Umbilical cord (tissue), 2 donors: Measurements from ENCODE around the gene OSBPL10. TPM values are rescaled to one million over a fixed set of nuclear protein-coding genes. Genes with fewer than 3 reads are reported as not detected.
A peak's percentile ranks its signal among the peaks of the same experiment; 100 is the strongest.

Source experiments
- DNase-seq: peaks from one replicate; pipeline ENCODE4 v3.0.0-alpha.2; 2015; ENCODE audit warnings: low spot score
- total RNA-seq: library from RNA; depleted of rRNA; stranded (reverse); fragments of >200 nt; gene quantifications from one replicate; pipeline ENCODE4 v1.2.3, GENCODE V29; 2014; ENCODE audit warnings: low replicate concordance; ENCODE audit not compliant: insufficient read depth

Gene OSBPL10
- total RNA-seq, 1 donor from 2014 or later: 25.0 TPM

DNA sequence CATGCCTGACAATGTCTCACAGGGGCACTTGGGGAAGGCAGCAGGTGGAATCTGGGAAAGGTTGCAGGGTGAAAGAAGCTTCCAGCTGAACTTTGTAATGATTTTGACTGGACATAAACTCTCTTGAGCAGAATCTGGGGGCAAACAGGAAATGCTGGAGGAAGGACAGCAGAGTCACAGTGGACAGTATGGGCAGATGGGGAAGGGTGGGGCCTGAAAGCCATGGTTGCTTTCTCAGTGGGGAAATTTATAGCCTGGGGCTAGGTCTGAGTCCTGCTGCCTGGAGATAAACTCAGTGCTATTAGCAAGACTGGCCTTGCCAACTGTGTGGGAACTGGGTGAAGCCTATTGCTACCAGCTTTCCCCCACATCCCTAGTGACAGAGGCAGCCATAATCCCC is 203.2 kb downstream of the OSBPL10 start:
- DNase-seq: no peak

DNA sequence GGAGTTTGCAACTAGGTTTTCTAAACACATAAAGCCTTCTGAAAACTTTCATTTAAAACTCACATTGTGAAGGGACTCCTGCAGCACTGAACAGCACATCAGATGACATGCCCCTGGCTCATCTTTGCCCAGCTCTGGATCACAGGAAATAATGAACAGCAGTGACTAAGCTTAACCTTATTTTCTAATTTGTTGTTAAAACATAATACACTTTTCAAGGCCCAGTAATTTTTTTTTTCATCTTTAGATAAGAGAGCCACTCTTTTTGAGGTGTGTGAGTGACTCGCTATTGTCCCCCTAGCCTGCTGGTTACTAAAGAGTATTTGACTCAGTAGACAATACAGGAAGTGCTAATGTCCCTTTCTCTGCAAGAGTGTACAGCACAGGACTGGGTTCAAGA is 204.0 kb downstream of the OSBPL10 start:
- DNase-seq: no peak

DNA sequence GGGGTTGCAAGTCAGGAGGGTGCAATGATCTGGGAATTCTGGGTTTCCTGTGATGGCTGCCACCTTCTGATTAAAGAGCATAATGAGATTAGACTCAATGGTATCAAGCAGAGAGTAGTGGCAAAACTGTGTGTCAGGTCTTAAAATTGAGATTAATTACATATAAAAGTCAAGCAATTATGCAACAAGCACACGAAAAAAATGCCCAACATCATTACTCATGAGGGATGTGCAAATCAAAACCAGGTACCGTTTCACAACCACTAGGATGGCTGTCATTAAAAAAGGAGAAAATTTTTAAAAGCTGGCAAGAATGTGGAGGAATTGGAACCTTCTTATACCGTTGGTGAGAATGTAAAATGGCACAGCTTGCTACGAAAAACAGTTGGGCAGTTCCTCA is 205.0 kb downstream of the OSBPL10 start:
- no peak for DNase-seq

DNA sequence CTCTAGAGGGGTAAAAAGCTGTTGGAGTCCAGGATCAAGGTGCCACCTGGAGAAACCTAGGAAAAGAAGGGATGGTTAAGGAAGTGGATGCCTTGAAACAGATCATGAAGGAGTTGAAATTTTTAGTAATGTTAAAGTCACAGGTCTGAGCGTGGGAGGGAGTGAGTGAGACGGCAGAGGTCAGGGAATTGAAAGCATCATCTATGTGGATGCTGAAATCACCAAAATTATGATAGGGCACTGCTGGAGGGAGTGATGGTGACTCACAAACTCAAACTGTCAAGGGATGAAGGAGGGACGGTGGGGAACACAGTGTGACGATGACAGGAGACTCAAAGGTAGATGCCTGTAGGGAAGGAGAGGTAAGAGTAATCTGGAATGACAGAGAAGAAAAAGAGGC is 205.7 kb downstream of the OSBPL10 start:
- DNase-seq: no peak

DNA sequence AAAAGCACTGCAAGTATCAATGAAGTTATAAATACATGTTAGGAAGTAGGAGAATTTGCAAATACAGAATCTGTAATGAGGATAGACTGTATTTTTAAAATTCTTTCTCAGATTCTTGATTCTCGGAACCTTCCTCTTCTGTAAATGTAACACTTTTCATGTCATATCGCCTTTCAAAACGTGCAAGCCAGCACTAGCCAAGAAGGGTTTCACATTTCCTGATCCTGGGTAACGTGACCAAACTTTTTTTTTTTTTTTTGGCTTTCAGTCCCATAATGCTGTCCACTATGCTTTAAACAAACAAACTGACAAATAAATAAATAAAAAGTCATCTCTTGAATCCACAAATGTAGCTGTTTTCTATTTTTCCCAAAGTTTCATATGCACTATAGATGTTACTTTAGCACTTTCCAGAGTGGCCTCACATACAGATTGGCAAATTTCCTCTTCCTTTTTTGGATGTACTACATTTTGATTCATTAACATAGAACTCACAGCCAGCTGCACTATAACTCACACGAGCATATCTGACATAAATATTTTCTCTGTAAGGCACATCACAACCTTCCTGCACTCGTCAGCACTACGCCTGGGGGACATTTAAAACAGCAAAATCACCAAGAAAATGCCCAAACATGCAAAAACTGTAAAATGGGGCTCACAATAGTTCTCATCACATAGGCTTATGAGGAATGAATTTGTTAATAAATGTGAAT is 208.1 kb downstream of the OSBPL10 start:
- DNase-seq: no peak

GRCh38 chr3:31772272-31772671 is 208.8 kb downstream of the OSBPL10 start:
- DNase-seq: no peak

GRCh38 chr3:31770822-31771326 is 210.2 kb downstream of the OSBPL10 start:
- DNase-seq: no peak

DNA sequence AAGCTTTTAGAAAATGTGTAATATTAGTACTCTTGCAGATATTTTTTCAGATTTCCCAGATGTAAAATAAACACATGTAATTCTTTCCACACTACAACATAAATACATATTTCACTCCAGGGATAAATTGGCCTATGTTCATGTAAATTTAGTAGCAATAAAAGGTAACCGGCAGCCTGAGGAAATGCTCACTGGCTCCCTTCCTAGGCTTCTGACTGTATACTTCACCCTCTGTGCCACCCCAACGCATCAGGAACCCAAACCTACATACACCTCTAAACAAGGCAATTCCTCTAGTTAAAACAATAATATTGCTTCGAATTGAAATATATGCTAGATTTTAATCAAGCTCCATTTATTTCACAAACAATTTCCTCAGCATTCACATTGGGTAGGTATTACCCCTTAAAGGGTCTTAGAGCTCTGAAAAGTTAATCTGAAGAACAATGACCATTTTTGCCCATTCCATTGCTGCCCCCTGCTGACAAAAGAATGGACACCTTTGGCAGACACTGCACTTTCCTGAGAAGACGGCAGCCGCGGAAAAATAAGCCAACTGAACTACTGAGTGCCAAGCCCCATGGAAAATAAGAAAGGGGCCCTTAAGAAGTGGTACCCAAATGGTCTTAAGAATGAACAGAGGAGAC is 212.5 kb downstream of the OSBPL10 start:
- peak; percentile 60 for DNase-seq

- no peak for DNase-seq
Observed at GRCh38 chr3:31767920-31768319, 213.1 kb downstream of the OSBPL10 start.

DNA sequence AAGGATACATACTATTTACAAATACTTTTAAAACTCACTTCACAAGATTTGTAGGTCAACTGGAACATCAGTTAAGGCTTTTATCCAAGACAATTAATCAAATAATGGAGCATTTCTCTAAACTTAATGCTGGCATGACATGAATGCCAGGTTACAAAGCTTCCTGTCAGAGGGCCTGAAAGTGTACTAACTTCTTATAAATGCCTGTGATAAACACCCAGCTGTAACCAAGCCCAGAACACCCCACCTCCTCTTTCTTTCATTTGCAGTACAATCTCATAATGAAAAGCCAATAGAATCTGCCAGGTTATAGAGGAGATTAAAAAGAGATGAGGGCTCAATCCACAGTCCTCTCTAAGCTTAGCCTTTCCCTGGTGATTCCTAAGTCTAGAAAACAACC is 214.4 kb downstream of the OSBPL10 start:
- DNase-seq: peak; percentile 41

DNA sequence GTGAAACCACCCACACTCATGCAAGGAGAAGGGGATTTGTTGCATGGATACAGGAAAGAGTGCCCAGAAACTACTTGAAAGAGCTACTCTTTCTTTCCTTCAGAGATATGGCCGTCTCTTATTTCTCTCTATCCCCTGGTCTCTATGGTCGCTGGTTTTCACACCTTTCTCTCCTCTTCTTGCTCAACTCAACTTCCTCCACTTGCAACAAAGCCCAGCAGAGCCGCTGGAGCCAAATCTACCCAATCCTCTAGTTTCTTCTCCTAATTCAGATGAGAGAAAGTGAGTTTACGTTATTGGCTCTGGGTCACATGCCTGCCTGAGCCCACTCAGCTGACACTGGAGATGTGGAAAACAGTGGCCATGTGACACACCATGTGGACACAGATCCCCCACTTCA is 215.2 kb downstream of the OSBPL10 start:
- DNase-seq: no peak

- DNase-seq: no peak
Observed at GRCh38 chr3:31763731-31764130, 217.3 kb downstream of the OSBPL10 start.

DNA sequence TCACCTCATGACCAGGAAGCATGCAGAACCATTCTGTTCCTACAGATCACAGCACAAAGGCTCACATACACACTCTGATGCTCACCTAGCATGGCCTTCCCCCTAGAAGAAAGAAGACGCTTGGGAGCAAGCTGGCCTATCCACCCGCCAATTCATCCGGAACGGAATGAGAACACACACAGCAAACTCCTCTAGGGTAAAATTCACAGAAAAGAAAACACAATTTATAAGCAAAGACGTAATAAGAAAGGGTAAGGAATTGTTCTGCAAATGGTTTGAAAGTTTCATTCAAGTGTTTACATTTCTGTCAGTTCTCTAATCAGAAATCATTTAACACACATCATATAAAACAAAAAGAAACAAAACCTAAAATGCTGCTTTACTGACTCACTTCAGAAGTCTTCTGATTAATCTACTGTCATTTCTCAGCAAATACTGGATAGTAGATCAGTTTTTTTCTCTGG is 218.1 kb downstream of the OSBPL10 start:
- no peak for DNase-seq

GRCh38 chr3:31762097-31762764 is 218.8 kb downstream of the OSBPL10 start:
- no peak for DNase-seq

DNA sequence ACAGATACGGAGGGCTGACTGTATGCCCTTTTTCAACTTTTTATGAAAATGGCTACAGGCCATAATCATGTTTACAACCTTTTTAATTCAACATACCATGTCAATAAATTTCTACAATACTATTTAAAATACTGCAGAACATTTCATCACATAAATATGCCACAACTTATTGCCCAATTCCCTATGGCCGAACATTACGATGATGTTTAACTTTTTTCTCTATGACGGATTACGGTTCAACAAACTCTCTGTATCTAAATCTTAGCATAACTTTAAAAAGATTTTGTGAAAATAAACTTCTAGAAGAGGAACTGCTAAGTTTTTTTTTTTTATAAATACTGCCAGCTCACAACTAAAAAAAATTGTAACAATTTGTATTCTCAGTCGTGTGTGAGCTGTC is 220.4 kb downstream of the OSBPL10 start:
- peak; percentile 58 for DNase-seq

DNA sequence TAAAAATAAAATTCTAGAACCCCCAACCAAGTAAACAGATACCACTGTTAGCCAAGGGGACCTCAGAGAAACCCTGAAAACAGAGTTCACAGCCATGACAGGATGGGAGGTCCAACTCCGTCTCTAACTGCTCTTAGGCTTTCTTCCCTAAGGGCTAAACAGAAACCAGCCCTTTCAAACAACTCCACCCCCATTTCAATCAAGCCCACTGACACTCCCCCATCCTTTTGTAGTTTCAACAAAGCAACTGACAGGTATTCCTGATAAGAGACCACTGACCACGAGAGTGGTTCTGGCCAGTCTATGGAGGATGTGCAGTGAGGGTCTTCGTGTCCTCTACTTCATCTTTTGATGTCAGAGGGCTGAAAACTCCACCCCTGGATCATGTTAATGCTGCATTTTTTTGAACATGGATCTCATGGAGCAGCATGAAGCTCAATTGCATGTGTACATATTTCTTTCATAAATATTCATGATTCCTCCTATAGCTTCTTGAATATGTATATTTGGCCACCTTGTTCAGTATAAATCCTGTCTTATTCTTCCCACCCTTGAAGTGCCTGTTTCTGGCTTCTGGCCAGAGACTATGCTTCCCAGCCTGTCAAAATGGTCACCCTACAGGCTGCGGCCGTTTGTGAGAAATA is 222.6 kb downstream of the OSBPL10 start:
- no peak for DNase-seq

DNA sequence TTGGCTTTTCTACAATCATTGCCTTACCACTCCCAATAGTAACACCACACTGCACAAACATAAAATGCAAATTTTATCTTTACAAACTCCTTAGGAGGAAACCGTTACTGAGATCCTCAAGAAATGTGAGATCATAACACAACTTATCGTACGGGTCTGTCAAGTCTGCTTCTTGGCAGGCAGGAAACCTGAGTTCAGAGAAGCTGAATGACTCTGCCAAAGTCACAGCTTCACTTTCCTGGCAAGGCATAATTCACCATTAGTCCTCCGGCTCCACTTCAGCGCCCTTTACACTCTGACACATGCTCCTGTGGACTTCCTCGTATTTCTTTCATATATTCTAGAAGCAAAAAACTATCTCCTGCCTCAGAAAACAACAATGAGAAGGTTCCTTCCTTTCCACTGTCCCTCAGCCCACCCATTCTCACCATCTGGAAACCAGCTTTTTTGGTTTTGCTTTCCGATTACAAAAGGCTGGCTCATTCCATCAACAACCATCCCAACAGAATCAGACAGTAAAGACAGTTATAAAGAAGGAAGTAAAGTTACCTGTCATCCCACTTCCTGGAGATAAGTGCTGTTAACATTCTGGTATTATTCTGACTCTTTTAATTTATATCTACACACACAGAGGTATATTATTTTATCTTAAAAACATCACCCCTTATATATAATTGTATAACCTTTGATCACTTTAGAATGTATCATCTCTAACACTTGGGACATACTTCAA is 225.0 kb downstream of the OSBPL10 start:
- no peak for DNase-seq

DNA sequence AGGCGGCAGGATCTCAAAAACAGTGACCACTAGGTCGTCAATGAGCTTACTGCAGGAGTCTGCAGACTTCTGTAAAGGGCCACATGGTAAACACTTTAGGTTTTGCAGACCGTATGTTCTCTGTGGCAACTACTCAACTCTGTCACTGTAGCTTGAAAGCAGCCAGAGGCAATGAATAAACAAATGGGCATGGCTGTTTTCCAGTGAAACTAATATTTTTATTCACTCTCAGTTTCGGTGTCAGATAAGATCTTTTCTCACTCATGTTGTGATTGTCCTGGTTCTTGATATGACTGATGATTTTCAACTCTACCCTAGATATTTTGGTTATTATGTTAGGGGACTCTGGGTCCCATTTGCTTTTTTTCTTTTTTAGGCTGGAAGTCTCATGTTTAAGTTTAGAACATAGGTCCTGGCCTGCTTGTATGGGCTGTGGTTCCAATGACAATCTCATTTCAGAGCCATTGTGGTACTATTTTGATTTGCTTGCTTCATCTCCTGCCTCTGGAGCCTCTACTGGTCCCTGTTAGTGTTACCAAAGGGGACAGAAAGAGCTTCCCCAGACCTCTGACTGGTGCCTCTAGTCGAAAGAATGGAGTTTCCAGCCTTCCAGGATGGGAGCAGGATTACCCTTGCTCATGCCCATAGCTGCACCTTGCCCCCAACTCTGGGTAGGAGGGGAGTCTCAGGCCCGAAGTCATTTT is 226.3 kb downstream of the OSBPL10 start:
- DNase-seq: no peak

DNA sequence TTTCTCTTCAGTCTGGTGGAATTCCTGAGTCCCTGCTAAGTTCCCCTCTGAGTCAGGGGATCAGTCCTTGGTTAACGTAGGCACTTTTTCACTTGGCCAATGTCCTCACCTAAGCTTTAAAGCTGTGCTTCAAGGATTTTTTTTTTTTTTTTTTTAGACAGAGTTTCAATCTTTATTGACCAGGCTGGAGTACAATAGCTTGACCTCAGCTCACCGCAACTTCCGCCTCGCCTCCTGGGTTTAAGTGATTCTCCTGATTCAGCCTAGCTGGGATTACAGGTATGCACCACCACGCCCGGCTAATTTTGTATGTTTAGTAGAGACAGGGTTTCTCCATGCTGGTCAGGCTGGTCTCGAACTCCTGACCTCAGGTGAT is 228.0 kb downstream of the OSBPL10 start:
- no peak for DNase-seq

GRCh38 chr3:31752305-31753049 is 228.6 kb downstream of the OSBPL10 start:
- no peak for DNase-seq
